SK-N-SH treated with all-trans-retinoic acid at 6 μM for 48 hours (cell line): ENCODE results near the gene SLC34A2.

Experiments used
- ATAC-seq: fragments of 200-7000 bp; cut with Tn5 transposase; 3 replicates; pipeline ENCODE4 v1.9.1; 2020; ENCODE audit warnings: mild to moderate bottlenecking, moderate library complexity
- BACH2 ChIP-seq: fragments of 250-450 bp; sonication (Bioruptor Pico); IDR thresholded peaks from 2 replicates; pipeline ENCODE4 v1.9.0; 2021; ENCODE audit warnings: mild to moderate bottlenecking, borderline replicate concordance
- CREB5 ChIP-seq: fragments of 250-450 bp; sonication (Bioruptor Pico); IDR thresholded peaks from 2 replicates; pipeline ENCODE4 v1.5.1; 2020; ENCODE audit warnings: low read depth, mild to moderate bottlenecking, moderate library complexity
- CSDC2 ChIP-seq: fragments of 250-450 bp; sonication (Bioruptor Pico); IDR thresholded peaks from 2 replicates; pipeline ENCODE4 v1.5.0; 2020; ENCODE audit warnings: mild to moderate bottlenecking, moderate library complexity
- CSRNP3 ChIP-seq: fragments of 250-450 bp; sonication (Bioruptor Pico); IDR thresholded peaks from 2 replicates; pipeline ENCODE4 v1.5.1; 2021; ENCODE audit warnings: mild to moderate bottlenecking, moderate library complexity
- ESRRG ChIP-seq: fragments of 250-450 bp; sonication (Bioruptor Pico); IDR thresholded peaks from 2 replicates; pipeline ENCODE4 v1.6.1; 2021; ENCODE audit warnings: mild to moderate bottlenecking
- GLIS3 ChIP-seq: fragments of 250-450 bp; sonication (Bioruptor Pico); IDR thresholded peaks from 2 replicates; pipeline ENCODE4 v1.5.0; 2020; ENCODE audit warnings: mild to moderate bottlenecking, moderate library complexity
- ISL1 ChIP-seq: fragments of 250-450 bp; sonication (Bioruptor Pico); IDR thresholded peaks from 2 replicates; pipeline ENCODE4 v2.1.2; 2022; ENCODE audit warnings: mild to moderate bottlenecking, moderate library complexity
- OSR1 ChIP-seq: fragments of 250-450 bp; sonication (Bioruptor Pico); IDR thresholded peaks from 2 replicates; pipeline ENCODE4 v1.8.0; 2022; ENCODE audit warnings: moderate library complexity, mild to moderate bottlenecking, inconsistent platforms
- PPARA ChIP-seq: fragments of 250-450 bp; sonication (Bioruptor Pico); IDR thresholded peaks from 2 replicates; pipeline ENCODE4 v1.5.0; 2020; ENCODE audit warnings: mild to moderate bottlenecking, borderline replicate concordance
- TCF4 ChIP-seq: fragments of 250-450 bp; sonication (Bioruptor Pico); IDR thresholded peaks from 2 replicates; pipeline ENCODE4 v1.8.0; 2021; ENCODE audit warnings: mild to moderate bottlenecking, moderate library complexity, borderline replicate concordance
- TOX ChIP-seq: fragments of 250-450 bp; sonication (Bioruptor Pico); IDR thresholded peaks from 2 replicates; pipeline ENCODE4 v1.8.0; 2021; ENCODE audit warnings: mild to moderate bottlenecking, moderate library complexity, borderline replicate concordance
- ZC3H10 ChIP-seq: fragments of 250-450 bp; sonication (Bioruptor Pico); IDR thresholded peaks from 2 replicates; pipeline ENCODE4 v1.5.1; 2021; ENCODE audit warnings: mild to moderate bottlenecking, moderate library complexity
- ZFP30 ChIP-seq: fragments of 450-650 bp; formaldehyde crosslinking; IDR thresholded peaks from 2 replicates; pipeline ENCODE4 v1.5.0; 2022; ENCODE audit warnings: mild to moderate bottlenecking, moderate library complexity
- ZNF565 ChIP-seq: fragments of 450-650 bp; formaldehyde crosslinking; conservative IDR thresholded peaks from 2 replicates; pipeline ENCODE4 v1.5.0; 2020; ENCODE audit warnings: low read depth, mild to moderate bottlenecking, moderate library complexity
- ZNF70 ChIP-seq: fragments of 450-650 bp; formaldehyde crosslinking; IDR thresholded peaks from 2 replicates; pipeline ENCODE4 v1.5.0; 2020; ENCODE audit warnings: mild to moderate bottlenecking, moderate library complexity
- ZNF8 ChIP-seq: fragments of 450-650 bp; formaldehyde crosslinking; IDR thresholded peaks from 2 replicates; pipeline ENCODE4 v1.5.0; 2020; ENCODE audit warnings: mild to moderate bottlenecking, moderate library complexity
- TF ChIP-seq, protein P1 (sequence below): fragments of 250-450 bp; sonication (Bioruptor Pico); IDR thresholded peaks from 2 replicates; pipeline ENCODE4 v1.8.0; 2021; ENCODE audit warnings: low read depth, mild to moderate bottlenecking, moderate library complexity, borderline replicate concordance
- TF ChIP-seq, protein P2 (sequence below): fragments of 250-450 bp; sonication (Bioruptor Pico); IDR thresholded peaks from 2 replicates; pipeline ENCODE4 v1.8.0; 2020; ENCODE audit warnings: mild to moderate bottlenecking, moderate library complexity, borderline replicate concordance

Gene SLC34A2

DNA sequence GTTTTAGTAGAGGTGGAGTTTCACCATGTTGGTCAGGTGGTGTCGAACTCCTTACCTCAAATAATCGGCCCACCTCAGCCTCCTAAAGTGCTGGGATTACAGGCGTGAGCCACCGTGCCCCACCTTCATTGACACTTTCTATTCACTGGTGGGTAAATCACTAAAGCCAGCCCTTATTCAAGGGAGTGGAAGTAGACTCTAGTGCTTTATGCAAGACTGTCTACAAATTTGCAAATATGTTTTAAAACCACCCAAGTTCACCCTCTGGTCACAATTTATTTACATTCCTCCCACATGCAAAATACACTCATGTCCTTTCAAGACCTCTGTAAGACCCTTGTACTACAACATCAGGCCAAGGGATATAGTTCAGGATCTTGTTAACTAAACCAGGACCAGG is 45.0 kb downstream of the SLC34A2 start:
- TF ChIP-seq, protein P1, sequence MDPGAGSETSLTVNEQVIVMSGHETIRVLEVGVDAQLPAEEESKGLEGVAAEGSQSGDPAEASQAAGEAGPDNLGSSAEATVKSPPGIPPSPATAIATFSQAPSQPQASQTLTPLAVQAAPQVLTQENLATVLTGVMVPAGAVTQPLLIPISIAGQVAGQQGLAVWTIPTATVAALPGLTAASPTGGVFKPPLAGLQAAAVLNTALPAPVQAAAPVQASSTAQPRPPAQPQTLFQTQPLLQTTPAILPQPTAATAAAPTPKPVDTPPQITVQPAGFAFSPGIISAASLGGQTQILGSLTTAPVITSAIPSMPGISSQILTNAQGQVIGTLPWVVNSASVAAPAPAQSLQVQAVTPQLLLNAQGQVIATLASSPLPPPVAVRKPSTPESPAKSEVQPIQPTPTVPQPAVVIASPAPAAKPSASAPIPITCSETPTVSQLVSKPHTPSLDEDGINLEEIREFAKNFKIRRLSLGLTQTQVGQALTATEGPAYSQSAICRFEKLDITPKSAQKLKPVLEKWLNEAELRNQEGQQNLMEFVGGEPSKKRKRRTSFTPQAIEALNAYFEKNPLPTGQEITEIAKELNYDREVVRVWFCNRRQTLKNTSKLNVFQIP (CRISPR knock-in tag): no peak
- TF ChIP-seq TOX (no peak), TCF4 (CRISPR knock-in tag) (no peak), PPARA (no peak)
- no peak for ATAC-seq

- ATAC-seq: no peak
- TF ChIP-seq TOX: no peak
- no peak for TF ChIP-seq ISL1 (CRISPR knock-in tag)
- TF ChIP-seq CSDC2 (CRISPR knock-in tag): no peak
- TF ChIP-seq ZNF70 (CRISPR knock-in tag): no peak
- no peak for TF ChIP-seq ZC3H10 (CRISPR knock-in tag)
- TF ChIP-seq ZNF565 (CRISPR knock-in tag): no peak
- no peak for TF ChIP-seq TCF4 (CRISPR knock-in tag)
- TF ChIP-seq, protein P1 (CRISPR knock-in tag): no peak
- TF ChIP-seq, protein P2, sequence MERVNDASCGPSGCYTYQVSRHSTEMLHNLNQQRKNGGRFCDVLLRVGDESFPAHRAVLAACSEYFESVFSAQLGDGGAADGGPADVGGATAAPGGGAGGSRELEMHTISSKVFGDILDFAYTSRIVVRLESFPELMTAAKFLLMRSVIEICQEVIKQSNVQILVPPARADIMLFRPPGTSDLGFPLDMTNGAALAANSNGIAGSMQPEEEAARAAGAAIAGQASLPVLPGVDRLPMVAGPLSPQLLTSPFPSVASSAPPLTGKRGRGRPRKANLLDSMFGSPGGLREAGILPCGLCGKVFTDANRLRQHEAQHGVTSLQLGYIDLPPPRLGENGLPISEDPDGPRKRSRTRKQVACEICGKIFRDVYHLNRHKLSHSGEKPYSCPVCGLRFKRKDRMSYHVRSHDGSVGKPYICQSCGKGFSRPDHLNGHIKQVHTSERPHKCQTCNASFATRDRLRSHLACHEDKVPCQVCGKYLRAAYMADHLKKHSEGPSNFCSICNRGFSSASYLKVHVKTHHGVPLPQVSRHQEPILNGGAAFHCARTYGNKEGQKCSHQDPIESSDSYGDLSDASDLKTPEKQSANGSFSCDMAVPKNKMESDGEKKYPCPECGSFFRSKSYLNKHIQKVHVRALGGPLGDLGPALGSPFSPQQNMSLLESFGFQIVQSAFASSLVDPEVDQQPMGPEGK (CRISPR knock-in tag): no peak
- TF ChIP-seq OSR1: no peak
- no peak for TF ChIP-seq PPARA
- no peak for TF ChIP-seq GLIS3
- TF ChIP-seq CSRNP3 (CRISPR knock-in tag): no peak
- no peak for TF ChIP-seq BACH2 (CRISPR knock-in tag)
Observed at GRCh38 chr4:25702848-25703247, 47.2 kb downstream of the SLC34A2 start.

GRCh38 chr4:25703731-25704388 is 48.2 kb downstream of the SLC34A2 start:
- ATAC-seq: no peak
- no peak for TF ChIP-seq ZFP30
- no peak for TF ChIP-seq ZC3H10 (CRISPR knock-in tag)
- TF ChIP-seq, protein P2 (CRISPR knock-in tag): no peak
- no peak for TF ChIP-seq CREB5 (CRISPR knock-in tag)
- TF ChIP-seq OSR1: no peak
- no peak for TF ChIP-seq ZNF8 (CRISPR knock-in tag)
- TF ChIP-seq TOX: no peak
- no peak for TF ChIP-seq ESRRG
- TF ChIP-seq, all 23 proteins: peak for 0

GRCh38 chr4:25704516-25704915 is 48.9 kb downstream of the SLC34A2 start:
- ATAC-seq: no peak
- TF ChIP-seq OSR1: no peak
- no peak for TF ChIP-seq PPARA
- TF ChIP-seq ZNF70 (CRISPR knock-in tag): no peak
- TF ChIP-seq, protein P2 (CRISPR knock-in tag): no peak
- TF ChIP-seq, protein P1 (CRISPR knock-in tag): no peak
